Measurements from ENCODE around the gene PLEKHM3.

DNA sequence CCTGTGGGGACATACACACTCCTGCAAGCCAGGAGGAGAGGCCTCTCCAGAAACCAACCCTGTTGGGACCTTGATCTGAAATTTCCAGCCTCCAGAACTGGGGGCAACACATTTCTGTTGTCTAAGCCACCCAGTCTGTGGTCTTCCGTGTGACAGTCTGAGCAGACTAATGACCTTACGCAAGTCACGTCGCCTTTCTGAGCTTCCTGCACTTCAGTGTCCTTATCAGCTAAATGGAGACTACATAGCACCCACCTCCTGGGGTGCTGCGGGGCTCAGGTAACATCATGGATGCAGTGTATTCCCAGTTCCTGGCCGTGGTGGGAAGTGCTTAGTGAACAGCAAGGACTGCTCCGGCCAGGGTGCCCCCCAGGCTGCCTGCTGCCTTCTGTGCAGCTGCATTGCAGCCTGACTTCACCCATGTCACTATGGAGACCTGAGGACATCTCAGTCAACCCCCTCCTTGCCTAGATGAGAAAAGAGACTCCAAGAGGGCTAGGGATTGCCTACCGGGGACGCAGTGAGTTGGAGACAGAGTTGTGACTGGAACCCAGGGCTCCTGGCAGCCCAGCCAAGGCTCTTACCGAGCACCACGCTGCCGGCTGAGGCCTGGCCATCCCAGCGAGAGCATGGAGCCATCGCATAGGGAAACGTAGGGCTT lies 194.4 kb downstream of the PLEKHM3 start:
- no peak for TF ChIP-seq CTCF (IDR thresholded peaks at IDR 0.05)
- no peak for TF ChIP-seq HDAC2 (IDR thresholded peaks at IDR 0.05)

Measured in A549 (cell line).